ENCODE data around the gene KRT31. TPM values are rescaled to one million over a fixed set of nuclear protein-coding genes. Genes with fewer than 3 reads are reported as not detected.
A peak's percentile ranks its signal among the peaks of the same experiment; 100 is the strongest.

Gene KRT31
- total RNA-seq, 2 donors from 2014 or later: not detected

DNA sequence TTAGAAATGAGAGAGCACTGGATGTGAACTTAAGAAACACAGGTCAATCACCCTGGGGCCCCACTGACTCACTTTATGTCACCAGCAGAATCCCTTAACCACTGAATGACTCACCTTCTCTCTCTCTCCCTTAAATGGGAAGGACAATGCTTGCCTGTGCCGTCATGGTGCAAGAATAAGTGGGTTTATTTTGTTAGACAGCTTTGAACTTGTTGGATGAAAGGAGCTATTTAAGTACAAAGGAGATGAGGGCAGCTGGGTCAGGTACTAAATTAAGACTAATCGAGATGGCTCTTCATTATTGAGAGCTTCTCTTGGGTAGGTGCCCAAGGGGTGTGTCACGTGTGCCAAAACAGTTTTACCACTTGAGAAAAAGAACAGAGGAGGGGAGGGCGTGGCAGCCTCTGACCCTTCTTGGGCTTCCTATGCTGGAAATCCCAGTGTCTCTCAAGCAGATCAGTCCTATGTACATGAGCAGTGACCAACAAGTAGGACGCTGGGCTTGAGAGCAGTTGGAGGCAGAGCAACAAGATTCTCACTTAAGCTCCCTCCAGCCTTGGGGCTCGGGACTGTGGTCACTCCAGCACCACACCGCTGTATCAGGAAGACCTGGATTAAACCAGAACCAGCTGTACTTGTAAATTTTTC, 6.7 kb upstream of the KRT31 start:
- no peak overlapping the region for H3K9ac ChIP-seq (ENCODE audit: extremely low read depth, low read length, poor library complexity, severe bottlenecking)

DNA sequence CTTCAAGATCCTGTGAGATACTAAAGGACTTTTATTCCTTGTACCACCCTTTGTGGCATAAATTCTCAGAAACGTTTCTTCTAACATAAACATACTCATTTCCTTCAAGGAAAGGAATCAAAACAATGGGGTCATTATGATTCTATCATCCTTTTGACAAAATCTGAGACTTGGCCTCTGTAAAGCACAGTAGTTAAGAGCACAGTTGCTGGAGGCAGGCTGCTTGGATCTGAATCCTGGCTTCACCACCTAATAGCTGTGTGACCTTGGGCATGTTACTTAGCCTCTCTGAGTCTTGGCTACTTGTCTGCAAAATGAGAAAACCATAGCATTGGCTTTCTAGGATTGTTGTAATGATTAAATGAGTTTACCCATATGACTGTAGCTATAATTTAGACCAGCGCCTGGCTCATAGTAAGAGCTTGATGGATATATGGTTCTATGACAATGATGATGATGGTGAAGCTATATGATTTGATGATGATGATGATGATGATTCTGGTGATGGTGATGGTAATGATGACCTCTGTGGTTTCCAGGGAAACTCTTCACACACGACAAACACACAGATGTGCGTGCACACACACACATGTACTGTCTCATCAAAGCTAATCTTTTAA, 6.1 kb upstream of the KRT31 start:
- H3K27ac ChIP-seq (ENCODE audit: low read depth, low read length): no peak overlapping the region
- Mint-ChIP-seq H3K4me3 (no peak overlapping the region), H3K9me3 (no peaks in the 10 kb centered on the region), H3K27ac (no peak overlapping the region), H3K27me3 (ENCODE audit: insufficient read depth) (peaks cover 5% of the 10 kb centered on the region), H3K4me1 (no peaks in the 10 kb centered on the region), H3K36me3 (ENCODE audit: low read depth) (no peaks in the 10 kb centered on the region)
- TF ChIP-seq, protein P1, sequence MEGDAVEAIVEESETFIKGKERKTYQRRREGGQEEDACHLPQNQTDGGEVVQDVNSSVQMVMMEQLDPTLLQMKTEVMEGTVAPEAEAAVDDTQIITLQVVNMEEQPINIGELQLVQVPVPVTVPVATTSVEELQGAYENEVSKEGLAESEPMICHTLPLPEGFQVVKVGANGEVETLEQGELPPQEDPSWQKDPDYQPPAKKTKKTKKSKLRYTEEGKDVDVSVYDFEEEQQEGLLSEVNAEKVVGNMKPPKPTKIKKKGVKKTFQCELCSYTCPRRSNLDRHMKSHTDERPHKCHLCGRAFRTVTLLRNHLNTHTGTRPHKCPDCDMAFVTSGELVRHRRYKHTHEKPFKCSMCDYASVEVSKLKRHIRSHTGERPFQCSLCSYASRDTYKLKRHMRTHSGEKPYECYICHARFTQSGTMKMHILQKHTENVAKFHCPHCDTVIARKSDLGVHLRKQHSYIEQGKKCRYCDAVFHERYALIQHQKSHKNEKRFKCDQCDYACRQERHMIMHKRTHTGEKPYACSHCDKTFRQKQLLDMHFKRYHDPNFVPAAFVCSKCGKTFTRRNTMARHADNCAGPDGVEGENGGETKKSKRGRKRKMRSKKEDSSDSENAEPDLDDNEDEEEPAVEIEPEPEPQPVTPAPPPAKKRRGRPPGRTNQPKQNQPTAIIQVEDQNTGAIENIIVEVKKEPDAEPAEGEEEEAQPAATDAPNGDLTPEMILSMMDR (conservative IDR thresholded peaks at IDR 0.05): no peak
- no peaks in the 10 kb centered on the region for H3K27me3 ChIP-seq (ENCODE audit: control insufficient read depth, insufficient read depth, low read length, poor library complexity, severe bottlenecking)
- H3K36me3 ChIP-seq (ENCODE audit: control insufficient read depth, insufficient read depth, low read length): no peaks in the 10 kb centered on the region
- no peak overlapping the region for H3K4me3 ChIP-seq (ENCODE audit: low read length)
- WGBS, 2 experiments (ENCODE audit: insufficient coverage in 1 of 2, insufficient read length in 1 of 2): 89 to 93% methylated on average over 2 to 3 of the region's 4 CpGs
- no peaks in the 10 kb centered on the region for H3K9me3 ChIP-seq (ENCODE audit: control insufficient read depth, low read length)
- no peak overlapping the region for H3K9ac ChIP-seq (ENCODE audit: extremely low read depth, low read length, poor library complexity, severe bottlenecking)
- no peaks in the 10 kb centered on the region for H3K4me1 ChIP-seq (ENCODE audit: control insufficient read depth, insufficient read depth, low read length)
- DNase-seq: peak; percentile 4

More for the DNA sequence above, 6.7 kb upstream of the KRT31 start:
- H3K4me1 ChIP-seq (ENCODE audit: control insufficient read depth, insufficient read depth, low read length): no peaks in the 10 kb centered on the region
- Mint-ChIP-seq H3K9me3 (no peaks in the 10 kb centered on the region), H3K4me3 (no peak overlapping the region), H3K27ac (no peak overlapping the region), H3K4me1 (no peaks in the 10 kb centered on the region), H3K27me3 (ENCODE audit: insufficient read depth) (peaks cover 5% of the 10 kb centered on the region), H3K36me3 (ENCODE audit: low read depth) (no peaks in the 10 kb centered on the region)
- H3K9me3 ChIP-seq (ENCODE audit: control insufficient read depth, low read length): no peaks in the 10 kb centered on the region
- DNase-seq: peak; percentile 17
- H3K27me3 ChIP-seq (ENCODE audit: control insufficient read depth, insufficient read depth, low read length, poor library complexity, severe bottlenecking): no peaks in the 10 kb centered on the region
- H3K27ac ChIP-seq (ENCODE audit: low read depth, low read length): no peak overlapping the region
- no peak overlapping the region for H3K4me3 ChIP-seq (ENCODE audit: low read length)
- TF ChIP-seq, protein P1 (conservative IDR thresholded peaks at IDR 0.05): no peak
- no peaks in the 10 kb centered on the region for H3K36me3 ChIP-seq (ENCODE audit: control insufficient read depth, insufficient read depth, low read length)
- WGBS, 2 experiments (ENCODE audit: insufficient coverage in 1 of 2, insufficient read length in 1 of 2): 84 to 92% methylated on average over 5 to 7 of the region's 7 CpGs

DNA sequence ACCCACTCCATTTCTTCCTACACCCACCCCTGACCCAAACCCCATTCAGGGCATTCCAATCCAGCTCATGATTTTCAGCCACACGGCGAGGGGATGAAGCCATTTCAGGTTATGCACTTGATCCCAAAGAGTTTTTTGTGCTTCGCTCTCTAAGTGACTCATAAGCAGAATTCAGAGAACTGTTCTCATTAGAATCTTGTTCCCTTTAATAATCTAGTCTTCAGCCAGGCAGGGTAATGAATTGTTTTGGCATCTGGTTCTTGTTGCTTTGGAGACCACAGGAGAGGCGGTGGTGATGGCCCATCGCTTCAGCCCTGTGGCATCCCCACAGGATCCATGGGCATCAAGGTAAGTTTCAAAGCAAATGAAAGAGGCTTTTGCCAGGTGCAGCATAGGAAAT, 4.8 kb upstream of the KRT31 start:
- Mint-ChIP-seq H3K4me1 (no peaks in the 10 kb centered on the region), H3K27ac (no peak overlapping the region), H3K9me3 (no peaks in the 10 kb centered on the region), H3K4me3 (no peak overlapping the region), H3K36me3 (ENCODE audit: low read depth) (no peaks in the 10 kb centered on the region), H3K27me3 (ENCODE audit: insufficient read depth) (peaks cover 5% of the 10 kb centered on the region)
- H3K4me3 ChIP-seq (ENCODE audit: low read length): no peak overlapping the region
- WGBS, 2 experiments (ENCODE audit: insufficient coverage in 1 of 2, insufficient read length in 1 of 2): 88 to 94% methylated on average over 5 of the region's 5 CpGs
- H3K9ac ChIP-seq (ENCODE audit: extremely low read depth, low read length, poor library complexity, severe bottlenecking): no peak overlapping the region
- no peaks in the 10 kb centered on the region for H3K4me1 ChIP-seq (ENCODE audit: control insufficient read depth, insufficient read depth, low read length)
- DNase-seq: peak; percentile 25
- H3K27ac ChIP-seq (ENCODE audit: low read depth, low read length): no peak overlapping the region
- TF ChIP-seq, protein P1 (conservative IDR thresholded peaks at IDR 0.05): no peak
- no peaks in the 10 kb centered on the region for H3K27me3 ChIP-seq (ENCODE audit: control insufficient read depth, insufficient read depth, low read length, poor library complexity, severe bottlenecking)
- no peaks in the 10 kb centered on the region for H3K36me3 ChIP-seq (ENCODE audit: control insufficient read depth, insufficient read depth, low read length)
- H3K9me3 ChIP-seq (ENCODE audit: control insufficient read depth, low read length): no peaks in the 10 kb centered on the region

Data from endodermal cell (in vitro differentiated cells).